ENCODE data around the gene GPSM1.

GRCh38 chr9:136300866-136301265, 26.5 kb upstream of the GPSM1 start:
- no peak for TF ChIP-seq POLR2A (IDR thresholded peaks at IDR 0.05)
- TF ChIP-seq CTCF (IDR thresholded peaks at IDR 0.05) = no peak
